MCF 10A (cell line): Measurements from ENCODE around the gene RAD21L1. TPM values are rescaled to one million over a fixed set of nuclear protein-coding genes. Genes with fewer than 3 reads are reported as not detected.
"Not testable (repeated sequence)": the region's sequence is repeated elsewhere in the genome, so short reads cannot be mapped to it uniquely, and the experiment has no call there.

Source experiments
- BruUV-seq: library from RNA; stranded (reverse); fragments of 400-500 nt; replicated peaks from 2 replicates; lab custom pipeline; 2021; lab: Mats Ljungman, UMichigan
- CTCF ChIA-PET: fragments of 300-600 bp; sonication (Branson Sonifier 250); formaldehyde crosslinking; extraction: SDS; loops from one replicate; lab custom pipeline; 2021; ENCODE audit warnings: antibody characterized with exemption, inconsistent platforms; lab: Yijun Ruan, JAX
- POLR2A ChIA-PET: fragments of 300-600, 350-650 bp; sonication (Branson Sonifier 250); formaldehyde crosslinking; extraction: SDS; loops from one replicate; lab custom pipeline; 2020; ENCODE audit warnings: antibody characterized with exemption, inconsistent platforms; lab: Yijun Ruan, JAX
- DNase-seq: peaks from one replicate; pipeline ENCODE4 v3.0.0-alpha.2; 2018; ENCODE audit not compliant: unreplicated experiment
- H3K27ac Mint-ChIP-seq: one replicate; pipeline ENCODE4 v1.8.0; 2022; ENCODE audit warnings: mild to moderate bottlenecking, low read depth, mixed read lengths; ENCODE audit not compliant: unreplicated experiment
- H3K27me3 Mint-ChIP-seq: one replicate; pipeline ENCODE4 v1.8.0; 2022; ENCODE audit warnings: mixed read lengths; ENCODE audit not compliant: insufficient read depth, unreplicated experiment
- H3K36me3 Mint-ChIP-seq: one replicate; pipeline ENCODE4 v1.8.0; 2022; ENCODE audit warnings: mild to moderate bottlenecking, moderate library complexity, mixed read lengths; ENCODE audit not compliant: insufficient read depth, unreplicated experiment
- H3K4me1 Mint-ChIP-seq: one replicate; pipeline ENCODE4 v1.8.0; 2022; ENCODE audit warnings: mixed read lengths; ENCODE audit not compliant: insufficient read depth, unreplicated experiment
- H3K4me3 Mint-ChIP-seq: one replicate; pipeline ENCODE4 v1.8.0; 2022; ENCODE audit warnings: mild to moderate bottlenecking, moderate library complexity, mixed read lengths; ENCODE audit not compliant: unreplicated experiment
- H3K9me3 Mint-ChIP-seq: one replicate; pipeline ENCODE4 v1.8.0; 2022; ENCODE audit warnings: mixed read lengths; ENCODE audit not compliant: unreplicated experiment
- CTCF ChIP-seq: fragments of 200-600 bp; IDR thresholded peaks from one replicate; pipeline ENCODE4 v1.8.0; 2022; ENCODE audit warnings: antibody characterized with exemption, mild to moderate bottlenecking; ENCODE audit not compliant: unreplicated experiment
- intact Hi-C: fragments of 100-400 bp; cut with micrococcal nuclease; formaldehyde crosslinking; loops from 2 replicates; pipeline ENCODE4 v1.14.1; 2022
- total RNA-seq: library from RNA; stranded (reverse); gene quantifications from 2 replicates; pipeline ENCODE4 v1.2.3, GENCODE V29; 2022

Gene RAD21L1
- total RNA-seq, 1 experiment from 2014 or later = not detected

- no peak overlapping the region for H3K4me3 Mint-ChIP-seq
- no peak overlapping the region for H3K27ac Mint-ChIP-seq
- intact Hi-C loops = no loop called here
- H3K9me3 Mint-ChIP-seq = no peaks in the 10 kb centered on the region
- peak; percentile 14 for DNase-seq
- no peak for TF ChIP-seq CTCF
- H3K36me3 Mint-ChIP-seq = no peaks in the 10 kb centered on the region
- no peaks in the 10 kb centered on the region for H3K4me1 Mint-ChIP-seq
- ChIA-PET CTCF (no interaction called here), POLR2A (interaction anchor here (0.6 kb wide), 1 partner anchor 83 kb away, joined by 3 read pairs; no protein-coding TSS in a partner anchor)
- BruUV-seq = no TSS peak
- H3K27me3 Mint-ChIP-seq = peaks cover 63% of the 10 kb centered on the region
These were observed 16.7 kb downstream of the RAD21L1 start for GRCh38 chr20:1242530-1242929.

DNA sequence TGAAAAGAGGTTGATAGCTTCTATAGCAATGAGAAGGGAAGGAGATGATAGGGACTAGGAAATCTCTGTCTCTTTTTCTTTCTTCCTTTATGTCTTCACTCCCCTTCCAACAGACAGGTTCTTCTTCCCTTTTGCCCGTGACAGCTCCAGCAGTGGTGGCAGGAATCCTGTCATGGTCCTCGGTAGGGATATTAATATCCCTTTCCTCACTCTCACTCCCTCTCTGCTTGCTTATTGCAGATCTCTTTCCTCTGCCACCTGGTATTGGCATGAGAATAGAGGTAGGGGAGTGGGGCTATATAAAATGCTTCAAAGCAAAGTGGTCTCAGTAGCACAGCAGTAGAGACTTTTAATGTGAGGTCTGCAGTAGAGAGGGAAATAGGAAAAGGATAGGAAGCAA, 19.7 kb downstream of the RAD21L1 start:
- Mint-ChIP-seq H3K4me3 (no peak overlapping the region), H3K36me3 (no peaks in the 10 kb centered on the region), H3K4me1 (no peaks in the 10 kb centered on the region), H3K27ac (no peak overlapping the region), H3K9me3 (no peaks in the 10 kb centered on the region), H3K27me3 (peaks cover 50% of the 10 kb centered on the region)
- TF ChIP-seq CTCF = no peak
- no TSS peak for BruUV-seq
- CTCF ChIA-PET = no interaction called here
- no peak for DNase-seq
- intact Hi-C loops = no loop called here
- POLR2A ChIA-PET = interaction anchor here (0.7 kb wide), 2 partner anchors 17 to 19 kb away, joined by 3 read pairs; no protein-coding TSS in a partner anchor

GRCh38 chr20:1247689-1248088, 21.8 kb downstream of the RAD21L1 start:
- no TSS peak for BruUV-seq
- intact Hi-C loops = no loop called here
- H3K27me3 Mint-ChIP-seq = peaks cover 50% of the 10 kb centered on the region
- no peaks in the 10 kb centered on the region for H3K36me3 Mint-ChIP-seq
- H3K4me1 Mint-ChIP-seq = no peaks in the 10 kb centered on the region
- DNase-seq = no peak
- ChIA-PET POLR2A (interaction anchor here (0.7 kb wide), 2 partner anchors 20 to 201 kb away, joined by 3 read pairs; no protein-coding TSS in a partner anchor), CTCF (interaction anchor here (0.7 kb wide), 1 partner anchor 65 kb away, joined by 4 read pairs; no protein-coding TSS in a partner anchor)
- H3K27ac Mint-ChIP-seq = no peak overlapping the region
- H3K9me3 Mint-ChIP-seq = no peaks in the 10 kb centered on the region
- no peak overlapping the region for H3K4me3 Mint-ChIP-seq
- no peak for TF ChIP-seq CTCF

DNA sequence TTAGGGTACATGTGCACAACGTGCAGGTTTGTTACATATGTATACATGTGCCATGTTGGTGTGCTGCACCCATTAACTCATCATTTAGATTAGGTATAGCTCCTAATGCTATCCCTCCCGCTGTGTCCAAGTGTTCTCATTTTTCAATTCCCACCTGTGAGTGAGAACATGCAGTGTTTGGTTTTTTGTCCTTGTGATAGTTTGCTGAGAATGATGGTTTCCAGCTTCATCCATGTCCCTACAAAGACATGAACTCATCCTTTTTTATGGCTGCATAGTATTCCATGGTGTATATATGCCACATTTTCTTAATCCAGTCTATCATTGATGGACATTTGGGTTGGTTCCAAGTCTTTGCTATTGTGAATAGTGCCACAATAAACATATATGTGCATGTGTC, 24.4 kb downstream of the RAD21L1 start:
- CTCF ChIA-PET = interaction anchor here (0.6 kb wide), 1 partner anchor 34 kb away, joined by 3 read pairs; no protein-coding TSS in a partner anchor
- H3K9me3 Mint-ChIP-seq, BruUV-seq, H3K36me3 Mint-ChIP-seq, intact Hi-C loops, POLR2A ChIA-PET, H3K27ac Mint-ChIP-seq, H3K4me1 Mint-ChIP-seq, DNase-seq, H3K4me3 Mint-ChIP-seq: not testable (repeated sequence)
- H3K27me3 Mint-ChIP-seq = peaks cover 45% of the 10 kb centered on the region

GRCh38 chr20:1252416-1252815, 26.6 kb downstream of the RAD21L1 start:
- no TSS peak for BruUV-seq
- TF ChIP-seq CTCF = no peak
- Mint-ChIP-seq H3K27ac (no peak overlapping the region), H3K27me3 (peaks cover 45% of the 10 kb centered on the region), H3K36me3 (no peaks in the 10 kb centered on the region), H3K4me3 (no peak overlapping the region), H3K4me1 (no peaks in the 10 kb centered on the region), H3K9me3 (no peaks in the 10 kb centered on the region)
- no peak for DNase-seq
- ChIA-PET POLR2A (no interaction called here), CTCF (no interaction called here)
- intact Hi-C loops = no loop called here
